HG02610 (cell line): ENCODE measurements around the gene ACAD10.
A peak's percentile ranks its signal among the peaks of the same experiment; 100 is the strongest.
"Not testable (repeated sequence)": the region's sequence is repeated elsewhere in the genome, so short reads cannot be mapped to it uniquely, and the experiment has no call there.

ENCODE experiments used
- ATAC-seq: cut with Tn5 transposase; IDR thresholded peaks from one replicate; pipeline ENCODE4 v1.9.1; 2021; ENCODE audit warnings: mild to moderate bottlenecking, moderate library complexity; ENCODE audit not compliant: unreplicated experiment

ACAD10 gene

GRCh38 chr12:111748867-111749266 is 63.0 kb downstream of the ACAD10 start:
- ATAC-seq, result no peak

DNA sequence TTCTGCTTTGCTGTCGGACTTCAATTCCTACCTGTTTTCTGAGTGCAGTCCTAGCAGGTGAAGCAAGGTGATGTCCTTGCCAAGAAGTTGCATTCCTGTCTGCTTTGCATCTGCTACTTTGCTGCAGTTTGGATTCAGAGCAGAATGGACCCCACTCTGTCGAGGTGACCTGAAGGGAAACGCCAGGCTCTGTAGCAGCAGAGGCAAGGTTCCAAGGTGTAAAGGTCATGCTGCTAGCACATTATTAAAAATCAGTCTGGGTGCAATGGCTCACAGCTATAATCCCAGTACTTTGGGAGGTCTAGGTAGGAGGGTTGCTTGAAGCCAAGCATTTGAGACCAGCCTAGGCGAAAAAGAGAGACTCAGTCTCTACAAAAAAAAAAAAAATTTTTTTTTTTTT is 63.5 kb downstream of the ACAD10 start:
- ATAC-seq, result no peak

DNA sequence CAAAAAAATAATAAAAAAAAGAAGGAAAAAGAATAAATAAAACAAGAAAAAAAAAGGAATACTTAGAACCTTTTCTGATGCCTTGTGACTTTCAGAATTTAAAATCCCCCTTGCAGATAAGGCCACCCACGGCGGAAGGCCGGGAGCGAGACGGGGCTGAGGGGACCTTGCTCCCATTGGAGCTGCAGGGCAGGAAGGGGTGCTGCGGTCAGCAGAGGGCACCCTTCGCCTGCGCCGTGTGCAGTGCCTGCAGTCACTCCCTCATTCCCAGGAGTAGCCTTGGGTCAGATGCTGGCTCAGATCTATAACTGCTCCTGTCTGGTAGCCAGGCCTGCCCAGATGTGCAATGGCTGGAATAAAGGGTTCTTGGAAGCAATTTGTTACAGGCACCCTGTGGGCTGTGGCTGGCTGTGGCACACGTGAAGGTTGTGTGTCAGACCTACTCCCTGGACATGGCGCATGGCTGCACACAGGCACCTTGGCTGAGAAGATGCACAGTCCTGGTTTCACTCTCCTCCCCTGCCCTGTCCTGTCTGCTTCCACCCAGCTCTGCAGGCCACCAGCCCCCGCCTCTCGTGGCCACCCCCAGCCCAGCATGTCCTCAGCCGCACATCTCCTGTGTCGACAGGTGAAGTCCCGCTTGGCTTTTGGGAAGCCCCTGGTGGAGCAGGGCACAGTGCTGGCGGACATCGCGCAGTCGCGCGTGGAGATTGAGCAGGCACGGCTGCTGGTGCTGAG is 67.5 kb downstream of the ACAD10 start:
- no peak for ATAC-seq

DNA sequence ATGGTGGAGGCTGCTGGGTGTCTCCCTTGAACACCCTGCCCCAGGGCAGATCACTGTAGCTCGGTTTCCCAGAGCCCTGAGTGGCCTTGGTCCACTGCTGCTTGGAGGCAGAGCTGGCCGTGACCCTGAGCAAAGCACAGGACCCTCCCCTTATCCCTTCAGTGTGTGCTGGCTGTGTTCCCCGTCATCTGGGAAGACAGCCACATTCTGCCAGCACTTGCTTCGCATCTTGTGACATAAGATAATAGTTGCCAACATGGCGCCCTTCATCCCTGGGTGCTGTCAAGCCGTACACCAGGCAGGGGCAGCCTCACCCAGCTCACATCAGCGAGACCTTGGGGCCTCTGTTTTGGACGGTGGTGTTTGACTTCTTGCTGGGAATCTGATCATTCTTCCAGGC is 68.8 kb downstream of the ACAD10 start:
- ATAC-seq, result no peak

DNA sequence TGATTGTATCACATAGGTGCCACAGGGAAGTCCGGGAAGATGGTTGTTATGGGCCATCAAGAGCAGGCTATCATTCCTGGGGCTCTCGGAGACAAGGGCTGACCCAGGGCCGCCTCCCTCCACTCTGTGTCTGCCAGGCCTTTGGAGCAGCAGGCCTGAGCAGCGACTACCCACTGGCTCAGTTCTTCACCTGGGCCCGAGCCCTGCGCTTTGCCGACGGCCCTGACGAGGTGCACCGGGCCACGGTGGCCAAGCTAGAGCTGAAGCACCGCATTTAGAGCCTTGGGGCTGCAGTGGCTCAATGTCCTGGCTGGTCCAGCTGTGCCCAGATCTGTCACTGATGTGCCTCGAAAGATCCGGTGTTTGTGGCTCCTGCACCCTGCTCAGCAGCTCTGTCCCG is 70.3 kb downstream of the ACAD10 start:
- ATAC-seq, result no peak

GRCh38 chr12:111756681-111757080 is 70.8 kb downstream of the ACAD10 start:
- ATAC-seq, result no peak

GRCh38 chr12:111757361-111758119 is 71.7 kb downstream of the ACAD10 start:
- peak; percentile 39 for ATAC-seq

- ATAC-seq, result no peak
Observed at GRCh38 chr12:111758120-111758561, 72.3 kb downstream of the ACAD10 start.

DNA sequence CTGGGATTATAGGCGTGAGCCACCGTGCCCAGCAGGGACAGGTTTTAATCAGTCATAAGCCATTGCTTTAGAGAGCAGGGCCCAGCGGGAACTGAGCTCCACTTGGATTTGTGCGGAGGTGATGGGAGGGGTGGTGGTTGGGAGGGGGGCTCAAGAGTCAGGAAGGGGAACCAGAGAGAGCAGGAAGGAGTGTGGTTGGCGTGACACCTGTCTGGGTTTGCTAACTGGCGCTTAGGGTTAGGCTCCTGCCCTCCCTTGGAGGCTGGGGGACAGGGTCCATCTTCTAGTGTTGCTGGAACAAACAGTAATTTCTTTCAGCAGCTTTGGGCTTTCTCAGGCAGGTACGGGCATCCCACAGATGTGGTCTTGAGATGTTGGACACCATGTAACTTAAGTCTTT is 73.4 kb downstream of the ACAD10 start:
- no peak for ATAC-seq

GRCh38 chr12:111759991-111760390 is 74.1 kb downstream of the ACAD10 start:
- ATAC-seq, result no peak

- no peak for ATAC-seq
Observed at GRCh38 chr12:111761099-111761498, 75.2 kb downstream of the ACAD10 start.

GRCh38 chr12:111761706-111762105 is 75.9 kb downstream of the ACAD10 start:
- ATAC-seq, result no peak

DNA sequence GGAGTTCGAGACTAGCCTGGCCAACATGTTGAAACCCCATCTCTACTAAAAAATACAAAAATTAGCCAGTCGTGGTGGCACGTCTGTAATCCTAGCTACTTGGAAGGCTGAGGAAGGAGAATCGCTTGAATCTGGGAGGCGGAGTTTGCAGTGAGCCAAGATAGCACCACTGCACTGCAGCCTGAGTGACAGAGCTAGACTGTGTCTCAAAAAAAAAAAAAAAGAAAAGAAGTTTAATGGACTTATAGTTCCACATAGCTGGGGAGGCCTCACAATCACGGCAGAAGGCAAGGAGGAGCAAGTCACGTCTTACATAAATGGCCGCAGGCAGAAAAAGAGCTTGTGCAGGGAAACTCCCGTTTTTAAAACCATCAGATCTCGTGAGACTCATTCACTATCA is 77.7 kb downstream of the ACAD10 start:
- ATAC-seq, result not testable (repeated sequence)

GRCh38 chr12:111764120-111764821 is 78.4 kb downstream of the ACAD10 start:
- ATAC-seq, result no peak

- peak; percentile 53 for ATAC-seq
Observed at GRCh38 chr12:111766608-111767361, 80.9 kb downstream of the ACAD10 start, which contains the start of gene ALDH2. ALDH2 (plus strand) TSS chr12:111766933; CDS start chr12:111766983, 50 bp downstream.

GRCh38 chr12:111767362-111768158 is 81.7 kb downstream of the ACAD10 start:
- no peak for ATAC-seq

GRCh38 chr12:111768159-111768895 is 82.5 kb downstream of the ACAD10 start:
- no peak for ATAC-seq

DNA sequence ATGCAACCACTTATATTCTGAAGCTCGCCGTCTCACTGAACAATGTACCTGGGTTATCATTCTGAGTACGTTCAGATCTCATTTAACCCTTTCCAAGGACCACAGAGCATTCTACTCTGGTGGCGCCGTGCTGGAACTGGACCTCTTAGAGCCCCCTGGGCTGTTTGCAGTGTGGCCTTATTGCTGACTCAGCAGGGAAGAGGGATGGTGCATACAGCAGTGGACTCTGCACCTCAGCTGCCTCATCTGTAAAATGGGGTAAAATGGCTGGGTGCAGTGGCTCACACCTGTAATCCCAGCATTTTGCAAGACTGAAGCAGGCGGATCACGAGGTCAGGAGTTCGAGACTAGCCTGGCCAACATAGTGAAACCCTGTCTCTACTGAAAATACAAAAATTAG is 83.7 kb downstream of the ACAD10 start:
- no peak for ATAC-seq

DNA sequence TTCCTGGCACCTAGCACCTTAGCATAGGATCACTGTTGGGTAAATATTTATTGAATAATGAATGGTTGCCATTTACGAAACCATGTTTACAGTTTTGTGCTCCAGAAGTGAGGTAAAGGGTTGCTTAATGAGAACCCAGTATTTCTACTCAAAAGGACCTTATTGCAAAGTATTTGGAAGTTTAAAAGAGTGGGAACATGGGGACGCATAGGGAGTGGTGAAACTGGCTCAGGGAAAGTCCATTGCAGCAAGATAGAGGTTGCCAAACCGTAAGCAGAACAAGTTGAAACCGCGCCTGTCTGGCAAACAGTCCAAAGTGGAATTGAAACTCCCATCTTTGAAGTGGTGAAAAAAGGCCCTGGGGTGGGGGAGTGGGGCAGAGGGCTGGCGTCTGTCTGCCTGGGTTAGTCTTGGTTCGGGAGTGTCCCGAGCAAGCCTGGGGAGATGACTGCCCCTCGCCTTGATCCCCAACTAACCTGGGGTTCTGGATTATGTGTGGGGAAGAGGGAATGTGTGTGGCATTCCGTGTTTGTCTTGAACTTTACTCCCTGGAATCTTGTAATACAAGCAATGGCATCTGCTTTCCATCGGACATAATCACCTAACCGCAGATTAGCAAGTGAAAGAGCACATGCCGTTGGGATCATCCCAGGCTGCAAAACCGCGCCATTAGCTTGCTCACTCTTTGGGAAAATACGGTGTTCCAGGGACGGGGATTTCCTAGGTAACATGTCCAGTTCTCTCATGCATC is 88.1 kb downstream of the ACAD10 start:
- ATAC-seq, result peak; percentile 70
